OCI-LY1 (cell line): ENCODE measurements around the gene BCL2L13.

Experiments used
- H2AFZ ChIP-seq: fragments of 200-600 bp; sonication (generic), shearing (Covaris generic); 2 replicates; pipeline ENCODE4 v1.6.0; 2014; ENCODE audit warnings: antibody characterized with exemption, mild to moderate bottlenecking, low read length
- H3F3A ChIP-seq: fragments of 200-600 bp; sonication (generic), shearing (Covaris generic); 2 replicates; pipeline ENCODE4 v1.6.0; 2014; ENCODE audit warnings: mild to moderate bottlenecking, antibody characterized with exemption, low read length, moderate library complexity; ENCODE audit not compliant: insufficient read depth
- H3K27ac ChIP-seq: fragments of 200-600 bp; sonication (generic); 2 replicates; pipeline ENCODE4 v1.5.1; 2014; ENCODE audit warnings: low read length, mixed run types, mild to moderate bottlenecking, low read depth; ENCODE audit not compliant: poor library complexity, severe bottlenecking
- H3K27me3 ChIP-seq: fragments of 200-600 bp; sonication (generic); 2 replicates; pipeline ENCODE4 v1.6.0; 2014; ENCODE audit warnings: antibody characterized with exemption, mild to moderate bottlenecking, low read length, moderate library complexity; ENCODE audit not compliant: insufficient read depth
- H3K36me3 ChIP-seq: fragments of 200-600 bp; sonication (generic); 2 replicates; pipeline ENCODE4 v1.6.1; 2014; ENCODE audit warnings: mild to moderate bottlenecking, antibody characterized with exemption, low read length, moderate library complexity, mixed read lengths; ENCODE audit not compliant: insufficient read depth
- H3K4me1 ChIP-seq: fragments of 200-600 bp; sonication (generic); 2 replicates; pipeline ENCODE4 v1.5.1; 2014; ENCODE audit warnings: mild to moderate bottlenecking, low read length, moderate library complexity; ENCODE audit not compliant: insufficient read depth, severe bottlenecking
- H3K4me2 ChIP-seq: fragments of 200-600 bp; sonication (generic), shearing (Covaris generic); 2 replicates; pipeline ENCODE4 v1.6.1; 2014; ENCODE audit warnings: low read length
- H3K4me3 ChIP-seq: fragments of 200-600 bp; sonication (generic); 2 replicates; pipeline ENCODE4 v1.5.1; 2014; ENCODE audit warnings: low read length, low read depth, mild to moderate bottlenecking, mixed read lengths; ENCODE audit not compliant: poor library complexity, severe bottlenecking
- H3K79me2 ChIP-seq: fragments of 200-600 bp; shearing (Covaris generic); 2 replicates; pipeline ENCODE4 v1.6.1; 2016; ENCODE audit warnings: mixed run types, low read length, mixed read lengths; ENCODE audit not compliant: insufficient read depth
- H3K9ac ChIP-seq: fragments of 200-600 bp; sonication (generic), shearing (Covaris generic); 2 replicates; pipeline ENCODE4 v1.6.1; 2014; ENCODE audit warnings: mild to moderate bottlenecking, low read length, mixed read lengths
- H3K9me2 ChIP-seq: fragments of 200-600 bp; sonication (generic), shearing (Covaris generic); 2 replicates; pipeline ENCODE4 v1.6.1; 2014; ENCODE audit warnings: low read depth, mild to moderate bottlenecking, low read length, mixed read lengths
- H3K9me3 ChIP-seq: fragments of 200-600 bp; shearing (Covaris generic); 2 replicates; pipeline ENCODE4 v1.6.1; 2014; ENCODE audit warnings: low read length, mixed read lengths
- H4K20me1 ChIP-seq: fragments of 200-600 bp; sonication (generic), shearing (Covaris generic); 2 replicates; pipeline ENCODE4 v1.6.0; 2016; ENCODE audit warnings: mild to moderate bottlenecking, low read length; ENCODE audit not compliant: insufficient read depth
- EZH2 ChIP-seq: fragments of 200-600 bp; sonication (generic), shearing (Covaris generic); IDR thresholded peaks from 2 replicates; pipeline ENCODE4 v1.8.0; 2017; ENCODE audit warnings: borderline replicate concordance, mixed run types, mild to moderate bottlenecking, antibody characterized with exemption, low read length, moderate library complexity, mixed read lengths
- TF ChIP-seq, protein P1 (sequence below): fragments of 200-600 bp; sonication (generic), shearing (Covaris generic); IDR thresholded peaks from 2 replicates; pipeline ENCODE4 v1.5.1; 2017; ENCODE audit warnings: mild to moderate bottlenecking, antibody characterized with exemption, low read length, moderate library complexity, mixed read lengths

BCL2L13 gene

DNA sequence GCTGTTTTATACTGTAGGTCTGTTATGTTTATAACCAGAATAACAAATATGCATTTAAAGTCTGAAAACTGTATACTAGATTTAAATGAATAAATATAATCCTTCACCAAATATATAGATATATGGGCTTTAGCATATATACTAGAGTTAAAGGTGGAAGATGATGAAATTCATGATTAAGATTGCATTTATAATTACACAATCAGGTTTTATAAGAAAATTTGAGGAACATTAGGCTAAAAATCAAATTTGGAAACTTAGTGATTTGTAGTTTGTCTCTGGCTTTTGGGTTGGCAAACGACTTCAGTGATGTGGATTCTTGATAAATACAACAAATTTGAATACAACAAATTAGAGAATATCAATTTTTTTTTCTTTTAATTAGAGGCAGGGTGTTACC, 10.0 kb downstream of the BCL2L13 start:
- Histone ChIP-seq H3K4me3 (no peak overlapping the region), H3K4me1 (no peaks in the 10 kb centered on the region), H3K27me3 (no peaks in the 10 kb centered on the region), H3K9ac (no peak overlapping the region), H3K27ac (no peak overlapping the region), H3K9me2 (no peaks in the 10 kb centered on the region), H3K4me2 (no peak overlapping the region), H3K9me3 (no peaks in the 10 kb centered on the region), H4K20me1 (no peaks in the 10 kb centered on the region), H3K36me3 (peaks cover 18% of the 10 kb centered on the region; the same call in 1 of the 2 replicates), H3K79me2 (peaks cover 24% of the 10 kb centered on the region), H3F3A (no peaks in the 10 kb centered on the region), H2AFZ (no peak overlapping the region)
- TF ChIP-seq, protein P1, sequence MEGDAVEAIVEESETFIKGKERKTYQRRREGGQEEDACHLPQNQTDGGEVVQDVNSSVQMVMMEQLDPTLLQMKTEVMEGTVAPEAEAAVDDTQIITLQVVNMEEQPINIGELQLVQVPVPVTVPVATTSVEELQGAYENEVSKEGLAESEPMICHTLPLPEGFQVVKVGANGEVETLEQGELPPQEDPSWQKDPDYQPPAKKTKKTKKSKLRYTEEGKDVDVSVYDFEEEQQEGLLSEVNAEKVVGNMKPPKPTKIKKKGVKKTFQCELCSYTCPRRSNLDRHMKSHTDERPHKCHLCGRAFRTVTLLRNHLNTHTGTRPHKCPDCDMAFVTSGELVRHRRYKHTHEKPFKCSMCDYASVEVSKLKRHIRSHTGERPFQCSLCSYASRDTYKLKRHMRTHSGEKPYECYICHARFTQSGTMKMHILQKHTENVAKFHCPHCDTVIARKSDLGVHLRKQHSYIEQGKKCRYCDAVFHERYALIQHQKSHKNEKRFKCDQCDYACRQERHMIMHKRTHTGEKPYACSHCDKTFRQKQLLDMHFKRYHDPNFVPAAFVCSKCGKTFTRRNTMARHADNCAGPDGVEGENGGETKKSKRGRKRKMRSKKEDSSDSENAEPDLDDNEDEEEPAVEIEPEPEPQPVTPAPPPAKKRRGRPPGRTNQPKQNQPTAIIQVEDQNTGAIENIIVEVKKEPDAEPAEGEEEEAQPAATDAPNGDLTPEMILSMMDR = no peak
- no peak for TF ChIP-seq EZH2

DNA sequence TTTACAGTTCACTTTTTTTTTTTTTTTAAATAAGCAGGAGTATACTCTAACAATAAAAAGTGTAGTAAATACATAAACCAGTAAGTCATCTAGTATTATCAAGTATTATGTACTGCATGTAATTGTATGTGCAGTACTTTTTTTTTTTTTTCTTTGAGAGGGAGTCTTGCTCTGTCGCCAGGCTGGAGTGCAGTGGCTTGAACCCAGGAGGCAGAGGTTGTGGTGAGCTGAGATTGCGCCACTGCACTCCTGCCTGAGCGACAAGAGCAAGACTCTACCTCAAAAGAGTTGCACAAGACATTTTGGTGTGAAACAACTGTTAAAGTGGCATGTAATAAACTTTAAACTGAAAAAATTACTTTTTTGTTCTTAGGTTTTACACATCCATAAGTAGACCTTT, 16.7 kb downstream of the BCL2L13 start:
- Histone ChIP-seq H3K4me1 (no peaks in the 10 kb centered on the region), H3K9ac (no peak overlapping the region), H3K9me3 (no peaks in the 10 kb centered on the region), H3K27ac (no peak overlapping the region), H3K4me3 (no peak overlapping the region), H2AFZ (no peak overlapping the region), H3K9me2 (no peaks in the 10 kb centered on the region), H3F3A (no peaks in the 10 kb centered on the region), H3K4me2 (no peak overlapping the region), H4K20me1 (no peaks in the 10 kb centered on the region), H3K79me2 (peaks cover 9% of the 10 kb centered on the region), H3K27me3 (no peaks in the 10 kb centered on the region), H3K36me3 (peaks cover 34% of the 10 kb centered on the region)
- TF ChIP-seq EZH2 = no peak
- TF ChIP-seq, protein P1 = no peak

DNA sequence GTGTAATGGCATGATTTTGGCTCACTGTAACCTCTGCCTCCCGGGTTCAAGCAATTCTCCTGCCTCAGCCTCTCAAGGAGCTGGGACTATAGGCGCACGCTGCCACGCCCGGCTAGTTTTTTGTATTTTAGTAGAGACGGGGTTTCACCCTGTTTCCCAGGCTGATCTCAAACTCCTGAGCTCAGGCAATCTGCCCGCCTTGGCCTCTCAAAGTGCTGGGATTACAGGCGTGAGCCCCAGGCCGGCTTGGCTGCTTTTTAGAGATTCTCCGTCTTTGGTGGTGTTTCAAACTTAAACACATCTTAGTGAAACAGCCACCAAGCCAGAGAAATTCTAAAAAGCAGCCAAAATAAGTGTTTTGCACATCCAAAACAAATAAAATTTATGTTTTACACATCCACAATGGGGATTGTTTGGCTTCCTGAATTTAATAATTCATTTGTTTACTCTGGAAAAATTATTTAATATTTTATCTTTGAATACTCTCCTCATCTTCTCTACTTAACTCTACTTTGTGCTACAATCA, 18.4 kb downstream of the BCL2L13 start:
- Histone ChIP-seq H3K9me3 (no peaks in the 10 kb centered on the region), H3K27ac (no peak overlapping the region), H3K9me2 (no peaks in the 10 kb centered on the region), H3K4me2 (no peak overlapping the region), H3K9ac (no peak overlapping the region), H2AFZ (no peak overlapping the region), H3F3A (no peaks in the 10 kb centered on the region), H3K27me3 (no peaks in the 10 kb centered on the region), H3K4me1 (no peaks in the 10 kb centered on the region), H3K79me2 (peaks cover 9% of the 10 kb centered on the region), H3K36me3 (peaks cover 42% of the 10 kb centered on the region), H3K4me3 (no peak overlapping the region), H4K20me1 (no peaks in the 10 kb centered on the region)
- TF ChIP-seq, protein P1 = no peak
- TF ChIP-seq EZH2 = no peak
